WTC11 (cell line): ENCODE data around the gene ZBTB7C. TPM values are rescaled to one million over a fixed set of nuclear protein-coding genes. Genes with fewer than 3 reads are reported as not detected.

Source experiments
- ATAC-seq: fragments of 200-7000 bp; cut with Tn5 transposase; 2 replicates; pipeline ENCODE4 v1.10.0; 2021; ENCODE audit warnings: mild to moderate bottlenecking, moderate library complexity
- CTCF ChIA-PET: fragments of 300-600 bp; sonication (Branson Sonifier 250); formaldehyde crosslinking; loops from one replicate; lab custom pipeline; 2021; ENCODE audit warnings: antibody characterized with exemption; lab: Charles Lee
- POLR2A ChIA-PET: fragments of 350-600 bp; sonication (Branson Sonifier 250); formaldehyde crosslinking; loops from one replicate; lab custom pipeline; 2021; ENCODE audit warnings: antibody characterized with exemption; lab: Charles Lee
- DNase-seq: peaks from one replicate; pipeline ENCODE4 v3.0.0; 2021; ENCODE audit warnings: low spot score
- H3K27ac Mint-ChIP-seq: 2 replicates; pipeline ENCODE4 v1.8.0; 2021; ENCODE audit warnings: mixed read lengths
- H3K27me3 Mint-ChIP-seq: 2 replicates; pipeline ENCODE4 v1.8.0; 2021; ENCODE audit warnings: low read depth, mild to moderate bottlenecking, moderate library complexity, mixed read lengths
- H3K36me3 Mint-ChIP-seq: 2 replicates; pipeline ENCODE4 v1.8.0; 2021; ENCODE audit warnings: mixed read lengths
- H3K4me1 Mint-ChIP-seq: 2 replicates; pipeline ENCODE4 v1.8.0; 2022; ENCODE audit warnings: mixed read lengths
- H3K4me3 Mint-ChIP-seq: 2 replicates; pipeline ENCODE4 v1.8.0; 2021; ENCODE audit warnings: mild to moderate bottlenecking, moderate library complexity, mixed read lengths
- H3K9me3 Mint-ChIP-seq: 2 replicates; pipeline ENCODE4 v1.8.0; 2021; ENCODE audit warnings: mixed read lengths
- CREB1 ChIP-seq: sonication (generic); formaldehyde crosslinking; IDR thresholded peaks from 2 replicates; pipeline ENCODE4 v1.8.0; 2023; ENCODE audit warnings: mild to moderate bottlenecking, missing genetic modification reagents
- EMX1 ChIP-seq: fragments of 250-450 bp; sonication (Bioruptor Pico); IDR thresholded peaks from 2 replicates; pipeline ENCODE4 v1.8.0; 2021; ENCODE audit warnings: mild to moderate bottlenecking
- ETV6 ChIP-seq: sonication (generic); formaldehyde crosslinking; IDR thresholded peaks from 2 replicates; pipeline ENCODE4 v1.8.1; 2022; ENCODE audit warnings: mild to moderate bottlenecking, missing genetic modification reagents
- JUN ChIP-seq: sonication (generic); formaldehyde crosslinking; IDR thresholded peaks from 2 replicates; pipeline ENCODE4 v1.8.0; 2023; ENCODE audit warnings: mild to moderate bottlenecking, missing genetic modification reagents
- MYBL2 ChIP-seq: sonication (generic); formaldehyde crosslinking; IDR thresholded peaks from 2 replicates; pipeline ENCODE4 v1.8.1; 2023; ENCODE audit warnings: mild to moderate bottlenecking, moderate library complexity, missing genetic modification reagents
- NFE2L1 ChIP-seq: sonication (generic); formaldehyde crosslinking; IDR thresholded peaks from 2 replicates; pipeline ENCODE4 v1.8.1; 2023; ENCODE audit warnings: missing genetic modification reagents
- NFYB ChIP-seq: sonication (generic); formaldehyde crosslinking; conservative IDR thresholded peaks from 2 replicates; pipeline ENCODE4 v1.8.0; 2022; ENCODE audit warnings: low read depth, missing genetic modification reagents
- TP53 ChIP-seq: sonication (generic); formaldehyde crosslinking; IDR thresholded peaks from 2 replicates; pipeline ENCODE4 v1.8.1; 2023; ENCODE audit warnings: mild to moderate bottlenecking, missing genetic modification reagents
- ZNF121 ChIP-seq: sonication (generic); formaldehyde crosslinking; IDR thresholded peaks from 2 replicates; pipeline ENCODE4 v1.8.0; 2023; ENCODE audit warnings: missing genetic modification reagents
- ZNF138 ChIP-seq: sonication (generic); formaldehyde crosslinking; conservative IDR thresholded peaks from 2 replicates; pipeline ENCODE4 v1.8.1; 2022; ENCODE audit warnings: mild to moderate bottlenecking, moderate library complexity, missing genetic modification reagents
- total RNA-seq: library from RNA; stranded (reverse); gene quantifications from 3 replicates; pipeline ENCODE4 v1.2.3, GENCODE V29; 2021
- TF ChIP-seq, protein P1 (sequence below): sonication (generic); formaldehyde crosslinking; conservative IDR thresholded peaks from 2 replicates; pipeline ENCODE4 v1.8.1; 2023; ENCODE audit warnings: mild to moderate bottlenecking, low read depth, missing genetic modification reagents, moderate library complexity
- TF ChIP-seq, protein P2 (sequence below): fragments of 250-450 bp; sonication (Bioruptor Pico); IDR thresholded peaks from 2 replicates; pipeline ENCODE4 v1.9.0; 2021; ENCODE audit warnings: mild to moderate bottlenecking
- TF ChIP-seq, protein P3 (sequence below): fragments of 250-450 bp; sonication (Bioruptor Pico); IDR thresholded peaks from 2 replicates; pipeline ENCODE4 v1.9.0; 2021; ENCODE audit warnings: mild to moderate bottlenecking
- TF ChIP-seq, protein P4 (sequence below): fragments of 200-600 bp; IDR thresholded peaks from 2 replicates; pipeline ENCODE4 v1.8.0; 2022; ENCODE audit warnings: antibody characterized with exemption
- TF ChIP-seq, protein P5 (sequence below): fragments of 250-450 bp; sonication (Bioruptor Pico); conservative IDR thresholded peaks from 2 replicates; pipeline ENCODE4 v1.9.0; 2021; ENCODE audit warnings: mild to moderate bottlenecking
- TF ChIP-seq, protein P6 (sequence below): sonication (generic); formaldehyde crosslinking; IDR thresholded peaks from 2 replicates; pipeline ENCODE4 v1.8.1; 2023; ENCODE audit warnings: mild to moderate bottlenecking, missing genetic modification reagents, borderline replicate concordance
- TF ChIP-seq, protein P7 (sequence below): sonication (generic); formaldehyde crosslinking; IDR thresholded peaks from 2 replicates; pipeline ENCODE4 v1.8.1; 2022; ENCODE audit warnings: mild to moderate bottlenecking, missing genetic modification reagents, moderate library complexity, borderline replicate concordance
- TF ChIP-seq, protein P8 (sequence below): fragments of 250-450 bp; sonication (Bioruptor Pico); IDR thresholded peaks from 2 replicates; pipeline ENCODE4 v1.8.0; 2021; ENCODE audit warnings: mild to moderate bottlenecking

The ZBTB7C gene
- total RNA-seq, 1 experiment from 2014 or later: 0.48 TPM

DNA sequence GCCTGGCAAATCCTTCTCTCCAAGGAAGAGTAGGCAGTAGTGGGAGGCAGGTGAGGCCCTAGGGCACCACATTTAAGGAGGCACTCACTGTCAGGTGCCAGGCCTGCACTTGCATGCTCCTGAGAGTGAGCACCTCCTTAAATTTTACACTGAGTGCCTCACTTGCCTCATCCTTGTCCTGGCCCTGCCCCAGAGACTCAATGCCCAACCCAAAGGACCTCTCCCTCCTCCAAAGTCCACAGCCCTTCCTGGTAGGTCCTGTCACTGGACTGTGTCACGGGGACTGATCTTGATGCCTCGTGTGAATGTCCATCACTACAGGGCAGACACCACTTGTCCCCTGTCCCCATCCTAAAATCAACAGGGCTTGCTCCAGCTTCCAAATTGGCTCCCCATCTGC lies 235.6 kb downstream of the ZBTB7C start:
- POLR2A ChIA-PET: no interaction called here
- TF ChIP-seq CREB1 (CRISPR knock-in tag) (no peak), ZNF121 (no peak), NFE2L1 (CRISPR knock-in tag) (no peak), MYBL2 (no peak), ETV6 (CRISPR knock-in tag) (no peak), ZNF138 (CRISPR knock-in tag) (no peak)
- TF ChIP-seq, protein P1, sequence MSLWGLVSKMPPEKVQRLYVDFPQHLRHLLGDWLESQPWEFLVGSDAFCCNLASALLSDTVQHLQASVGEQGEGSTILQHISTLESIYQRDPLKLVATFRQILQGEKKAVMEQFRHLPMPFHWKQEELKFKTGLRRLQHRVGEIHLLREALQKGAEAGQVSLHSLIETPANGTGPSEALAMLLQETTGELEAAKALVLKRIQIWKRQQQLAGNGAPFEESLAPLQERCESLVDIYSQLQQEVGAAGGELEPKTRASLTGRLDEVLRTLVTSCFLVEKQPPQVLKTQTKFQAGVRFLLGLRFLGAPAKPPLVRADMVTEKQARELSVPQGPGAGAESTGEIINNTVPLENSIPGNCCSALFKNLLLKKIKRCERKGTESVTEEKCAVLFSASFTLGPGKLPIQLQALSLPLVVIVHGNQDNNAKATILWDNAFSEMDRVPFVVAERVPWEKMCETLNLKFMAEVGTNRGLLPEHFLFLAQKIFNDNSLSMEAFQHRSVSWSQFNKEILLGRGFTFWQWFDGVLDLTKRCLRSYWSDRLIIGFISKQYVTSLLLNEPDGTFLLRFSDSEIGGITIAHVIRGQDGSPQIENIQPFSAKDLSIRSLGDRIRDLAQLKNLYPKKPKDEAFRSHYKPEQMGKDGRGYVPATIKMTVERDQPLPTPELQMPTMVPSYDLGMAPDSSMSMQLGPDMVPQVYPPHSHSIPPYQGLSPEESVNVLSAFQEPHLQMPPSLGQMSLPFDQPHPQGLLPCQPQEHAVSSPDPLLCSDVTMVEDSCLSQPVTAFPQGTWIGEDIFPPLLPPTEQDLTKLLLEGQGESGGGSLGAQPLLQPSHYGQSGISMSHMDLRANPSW (CRISPR knock-in tag): no peak
- TF ChIP-seq, protein P2, sequence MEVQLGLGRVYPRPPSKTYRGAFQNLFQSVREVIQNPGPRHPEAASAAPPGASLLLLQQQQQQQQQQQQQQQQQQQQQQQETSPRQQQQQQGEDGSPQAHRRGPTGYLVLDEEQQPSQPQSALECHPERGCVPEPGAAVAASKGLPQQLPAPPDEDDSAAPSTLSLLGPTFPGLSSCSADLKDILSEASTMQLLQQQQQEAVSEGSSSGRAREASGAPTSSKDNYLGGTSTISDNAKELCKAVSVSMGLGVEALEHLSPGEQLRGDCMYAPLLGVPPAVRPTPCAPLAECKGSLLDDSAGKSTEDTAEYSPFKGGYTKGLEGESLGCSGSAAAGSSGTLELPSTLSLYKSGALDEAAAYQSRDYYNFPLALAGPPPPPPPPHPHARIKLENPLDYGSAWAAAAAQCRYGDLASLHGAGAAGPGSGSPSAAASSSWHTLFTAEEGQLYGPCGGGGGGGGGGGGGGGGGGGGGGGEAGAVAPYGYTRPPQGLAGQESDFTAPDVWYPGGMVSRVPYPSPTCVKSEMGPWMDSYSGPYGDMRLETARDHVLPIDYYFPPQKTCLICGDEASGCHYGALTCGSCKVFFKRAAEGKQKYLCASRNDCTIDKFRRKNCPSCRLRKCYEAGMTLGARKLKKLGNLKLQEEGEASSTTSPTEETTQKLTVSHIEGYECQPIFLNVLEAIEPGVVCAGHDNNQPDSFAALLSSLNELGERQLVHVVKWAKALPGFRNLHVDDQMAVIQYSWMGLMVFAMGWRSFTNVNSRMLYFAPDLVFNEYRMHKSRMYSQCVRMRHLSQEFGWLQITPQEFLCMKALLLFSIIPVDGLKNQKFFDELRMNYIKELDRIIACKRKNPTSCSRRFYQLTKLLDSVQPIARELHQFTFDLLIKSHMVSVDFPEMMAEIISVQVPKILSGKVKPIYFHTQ: no peak
- TF ChIP-seq, protein P3, sequence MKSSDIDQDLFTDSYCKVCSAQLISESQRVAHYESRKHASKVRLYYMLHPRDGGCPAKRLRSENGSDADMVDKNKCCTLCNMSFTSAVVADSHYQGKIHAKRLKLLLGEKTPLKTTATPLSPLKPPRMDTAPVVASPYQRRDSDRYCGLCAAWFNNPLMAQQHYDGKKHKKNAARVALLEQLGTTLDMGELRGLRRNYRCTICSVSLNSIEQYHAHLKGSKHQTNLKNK: no peak
- TF ChIP-seq, protein P4, sequence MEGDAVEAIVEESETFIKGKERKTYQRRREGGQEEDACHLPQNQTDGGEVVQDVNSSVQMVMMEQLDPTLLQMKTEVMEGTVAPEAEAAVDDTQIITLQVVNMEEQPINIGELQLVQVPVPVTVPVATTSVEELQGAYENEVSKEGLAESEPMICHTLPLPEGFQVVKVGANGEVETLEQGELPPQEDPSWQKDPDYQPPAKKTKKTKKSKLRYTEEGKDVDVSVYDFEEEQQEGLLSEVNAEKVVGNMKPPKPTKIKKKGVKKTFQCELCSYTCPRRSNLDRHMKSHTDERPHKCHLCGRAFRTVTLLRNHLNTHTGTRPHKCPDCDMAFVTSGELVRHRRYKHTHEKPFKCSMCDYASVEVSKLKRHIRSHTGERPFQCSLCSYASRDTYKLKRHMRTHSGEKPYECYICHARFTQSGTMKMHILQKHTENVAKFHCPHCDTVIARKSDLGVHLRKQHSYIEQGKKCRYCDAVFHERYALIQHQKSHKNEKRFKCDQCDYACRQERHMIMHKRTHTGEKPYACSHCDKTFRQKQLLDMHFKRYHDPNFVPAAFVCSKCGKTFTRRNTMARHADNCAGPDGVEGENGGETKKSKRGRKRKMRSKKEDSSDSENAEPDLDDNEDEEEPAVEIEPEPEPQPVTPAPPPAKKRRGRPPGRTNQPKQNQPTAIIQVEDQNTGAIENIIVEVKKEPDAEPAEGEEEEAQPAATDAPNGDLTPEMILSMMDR: no peak
- H3K27me3 Mint-ChIP-seq: no peaks in the 10 kb centered on the region
- H3K4me3 Mint-ChIP-seq: no peak overlapping the region
- no peak overlapping the region for H3K27ac Mint-ChIP-seq
- no peaks in the 10 kb centered on the region for H3K36me3 Mint-ChIP-seq
- no peaks in the 10 kb centered on the region for H3K4me1 Mint-ChIP-seq
- no peak for DNase-seq
- CTCF ChIA-PET: no interaction called here
- H3K9me3 Mint-ChIP-seq: 0 out of 2 replicates have a peak, but pooled peaks cover 4% of the 10 kb centered on the region
- no peak for ATAC-seq

DNA sequence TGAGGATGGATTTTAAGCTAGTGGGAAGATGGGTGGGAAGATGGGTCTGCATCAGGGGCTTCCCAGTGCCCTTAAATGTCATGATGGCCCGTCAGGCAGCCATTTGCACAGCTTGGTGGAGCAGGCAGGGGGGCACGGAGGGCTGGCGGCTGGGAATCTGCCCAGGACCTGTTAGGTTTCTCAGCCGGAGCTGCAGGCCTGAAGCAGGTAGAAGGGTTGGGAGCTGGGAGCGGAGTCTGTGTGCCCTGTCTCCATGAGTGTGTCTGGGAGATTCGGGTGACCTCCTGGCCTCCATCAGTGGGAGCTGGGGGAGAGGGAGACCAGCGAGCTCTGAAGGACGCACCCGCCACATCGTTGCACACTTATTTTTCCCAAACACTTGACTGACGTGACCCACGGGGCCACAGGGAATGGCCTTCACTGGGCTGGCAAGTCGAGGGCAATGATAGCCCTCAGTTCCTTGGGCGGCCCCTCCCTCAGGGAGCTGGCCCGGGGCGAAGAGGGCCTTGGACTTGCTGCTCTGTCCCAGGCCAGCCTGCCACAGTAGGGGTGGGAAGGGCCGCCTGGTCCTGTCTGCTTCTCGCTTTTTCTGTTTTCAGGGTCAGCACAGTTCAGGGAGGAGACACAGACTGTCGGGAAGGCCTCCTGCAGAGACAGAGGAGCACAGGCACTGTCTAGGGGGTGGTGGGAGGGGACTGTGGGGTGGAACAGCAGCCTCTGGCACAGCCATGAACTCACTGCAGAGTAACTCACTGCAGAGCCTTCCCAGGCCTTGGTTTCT lies 236.8 kb downstream of the ZBTB7C start:
- no peak for TF ChIP-seq NFYB (CRISPR knock-in tag)
- TF ChIP-seq, protein P5, sequence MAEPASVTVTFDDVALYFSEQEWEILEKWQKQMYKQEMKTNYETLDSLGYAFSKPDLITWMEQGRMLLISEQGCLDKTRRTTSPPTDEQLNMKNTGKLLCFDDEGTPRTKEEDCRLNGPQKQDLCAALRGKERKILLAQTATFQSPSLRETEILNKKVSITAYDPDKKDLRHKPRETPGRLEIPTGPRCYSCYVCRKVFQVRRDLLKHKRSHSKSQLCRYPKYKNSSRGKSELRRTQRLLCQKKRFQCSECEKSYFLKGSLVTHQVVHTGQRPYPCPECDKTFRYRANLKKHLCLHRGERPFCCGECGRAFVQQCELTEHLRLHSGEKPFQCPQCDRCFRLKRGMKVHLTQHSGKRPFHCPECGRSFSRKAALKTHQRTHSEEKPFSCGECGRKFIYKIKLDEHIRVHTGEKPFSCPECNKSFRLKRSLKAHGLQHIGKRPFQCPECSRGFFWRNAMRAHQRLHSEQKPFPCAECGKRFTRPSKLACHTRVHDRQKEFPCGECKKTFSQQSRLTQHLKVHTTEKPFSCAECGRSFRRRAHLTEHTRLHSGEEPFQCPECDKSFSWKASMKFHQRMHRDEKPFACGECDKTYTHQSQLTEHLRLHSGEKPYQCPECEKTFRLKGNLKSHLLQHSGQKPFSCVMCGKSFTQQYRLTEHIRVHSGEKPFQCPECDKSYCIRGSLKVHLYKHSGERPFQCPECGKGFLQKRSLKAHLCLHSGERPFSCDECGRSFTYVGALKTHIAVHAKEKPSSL (CRISPR knock-in tag): no peak
- TF ChIP-seq, protein P6, sequence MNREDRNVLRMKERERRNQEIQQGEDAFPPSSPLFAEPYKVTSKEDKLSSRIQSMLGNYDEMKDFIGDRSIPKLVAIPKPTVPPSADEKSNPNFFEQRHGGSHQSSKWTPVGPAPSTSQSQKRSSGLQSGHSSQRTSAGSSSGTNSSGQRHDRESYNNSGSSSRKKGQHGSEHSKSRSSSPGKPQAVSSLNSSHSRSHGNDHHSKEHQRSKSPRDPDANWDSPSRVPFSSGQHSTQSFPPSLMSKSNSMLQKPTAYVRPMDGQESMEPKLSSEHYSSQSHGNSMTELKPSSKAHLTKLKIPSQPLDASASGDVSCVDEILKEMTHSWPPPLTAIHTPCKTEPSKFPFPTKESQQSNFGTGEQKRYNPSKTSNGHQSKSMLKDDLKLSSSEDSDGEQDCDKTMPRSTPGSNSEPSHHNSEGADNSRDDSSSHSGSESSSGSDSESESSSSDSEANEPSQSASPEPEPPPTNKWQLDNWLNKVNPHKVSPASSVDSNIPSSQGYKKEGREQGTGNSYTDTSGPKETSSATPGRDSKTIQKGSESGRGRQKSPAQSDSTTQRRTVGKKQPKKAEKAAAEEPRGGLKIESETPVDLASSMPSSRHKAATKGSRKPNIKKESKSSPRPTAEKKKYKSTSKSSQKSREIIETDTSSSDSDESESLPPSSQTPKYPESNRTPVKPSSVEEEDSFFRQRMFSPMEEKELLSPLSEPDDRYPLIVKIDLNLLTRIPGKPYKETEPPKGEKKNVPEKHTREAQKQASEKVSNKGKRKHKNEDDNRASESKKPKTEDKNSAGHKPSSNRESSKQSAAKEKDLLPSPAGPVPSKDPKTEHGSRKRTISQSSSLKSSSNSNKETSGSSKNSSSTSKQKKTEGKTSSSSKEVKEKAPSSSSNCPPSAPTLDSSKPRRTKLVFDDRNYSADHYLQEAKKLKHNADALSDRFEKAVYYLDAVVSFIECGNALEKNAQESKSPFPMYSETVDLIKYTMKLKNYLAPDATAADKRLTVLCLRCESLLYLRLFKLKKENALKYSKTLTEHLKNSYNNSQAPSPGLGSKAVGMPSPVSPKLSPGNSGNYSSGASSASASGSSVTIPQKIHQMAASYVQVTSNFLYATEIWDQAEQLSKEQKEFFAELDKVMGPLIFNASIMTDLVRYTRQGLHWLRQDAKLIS (CRISPR knock-in tag): no peak
- no peak for TF ChIP-seq TP53 (CRISPR knock-in tag)
- TF ChIP-seq, protein P7, sequence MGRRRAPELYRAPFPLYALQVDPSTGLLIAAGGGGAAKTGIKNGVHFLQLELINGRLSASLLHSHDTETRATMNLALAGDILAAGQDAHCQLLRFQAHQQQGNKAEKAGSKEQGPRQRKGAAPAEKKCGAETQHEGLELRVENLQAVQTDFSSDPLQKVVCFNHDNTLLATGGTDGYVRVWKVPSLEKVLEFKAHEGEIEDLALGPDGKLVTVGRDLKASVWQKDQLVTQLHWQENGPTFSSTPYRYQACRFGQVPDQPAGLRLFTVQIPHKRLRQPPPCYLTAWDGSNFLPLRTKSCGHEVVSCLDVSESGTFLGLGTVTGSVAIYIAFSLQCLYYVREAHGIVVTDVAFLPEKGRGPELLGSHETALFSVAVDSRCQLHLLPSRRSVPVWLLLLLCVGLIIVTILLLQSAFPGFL (CRISPR knock-in tag): no peak
- TF ChIP-seq, protein P8, sequence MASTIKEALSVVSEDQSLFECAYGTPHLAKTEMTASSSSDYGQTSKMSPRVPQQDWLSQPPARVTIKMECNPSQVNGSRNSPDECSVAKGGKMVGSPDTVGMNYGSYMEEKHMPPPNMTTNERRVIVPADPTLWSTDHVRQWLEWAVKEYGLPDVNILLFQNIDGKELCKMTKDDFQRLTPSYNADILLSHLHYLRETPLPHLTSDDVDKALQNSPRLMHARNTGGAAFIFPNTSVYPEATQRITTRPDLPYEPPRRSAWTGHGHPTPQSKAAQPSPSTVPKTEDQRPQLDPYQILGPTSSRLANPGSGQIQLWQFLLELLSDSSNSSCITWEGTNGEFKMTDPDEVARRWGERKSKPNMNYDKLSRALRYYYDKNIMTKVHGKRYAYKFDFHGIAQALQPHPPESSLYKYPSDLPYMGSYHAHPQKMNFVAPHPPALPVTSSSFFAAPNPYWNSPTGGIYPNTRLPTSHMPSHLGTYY: no peak
- no peak for TF ChIP-seq JUN (CRISPR knock-in tag)
- TF ChIP-seq EMX1 (CRISPR knock-in tag): no peak
- 0 out of 2 replicates have a peak, but pooled peaks cover 4% of the 10 kb centered on the region for H3K9me3 Mint-ChIP-seq
- no peak overlapping the region for H3K27ac Mint-ChIP-seq

More for the DNA sequence above, 236.8 kb downstream of the ZBTB7C start:
- ChIA-PET POLR2A (interaction anchor here (1.0 kb wide), 1 partner anchor 10 kb away, joined by 3 read pairs; no protein-coding TSS in a partner anchor), CTCF (interaction anchor here (1.1 to 1.7 kb wide), 4 partner anchors 9 to 165 kb away, joined by 3 to 4 read pairs (median 3); no protein-coding TSS in a partner anchor)
- H3K36me3 Mint-ChIP-seq: no peaks in the 10 kb centered on the region
- DNase-seq: no peak
- ATAC-seq: no peak
- no peak overlapping the region for H3K4me3 Mint-ChIP-seq
- H3K27me3 Mint-ChIP-seq: no peaks in the 10 kb centered on the region
- H3K4me1 Mint-ChIP-seq: no peaks in the 10 kb centered on the region
